HCT116 (cell line): ENCODE data around the gene MED16. TPM values are rescaled to one million over a fixed set of nuclear protein-coding genes. Genes with fewer than 3 reads are reported as not detected.

Experiments used
- ATAC-seq: fragments of 200-7000 bp; cut with Tn5 transposase; 2 replicates; pipeline ENCODE4 v1.9.1; 2020; ENCODE audit warnings: mild to moderate bottlenecking, moderate library complexity
- BruUV-seq: library from RNA; stranded (reverse); fragments of 400-500 nt; replicated peaks from 2 replicates; lab custom pipeline; 2021; lab: Mats Ljungman, UMichigan
- CTCF ChIA-PET: fragments of 300-600 bp; sonication (Branson Sonifier 250); formaldehyde crosslinking; loops from one replicate; lab custom pipeline; 2021; ENCODE audit warnings: antibody characterized with exemption; lab: Charles Lee
- POLR2A ChIA-PET: fragments of 300-600, 350-600 bp; sonication (Branson Sonifier 250); formaldehyde crosslinking; loops from one replicate; lab custom pipeline; 2021; ENCODE audit warnings: antibody characterized with exemption; lab: Charles Lee
- RAD21 ChIA-PET, 2 experiments: fragments of 300-600 bp; sonication (Branson Sonifier 250); formaldehyde crosslinking; loops; one replicate each; lab custom pipeline; 2023; ENCODE audit warnings: low total read pairs in 2 of 2; ENCODE audit not compliant: uncharacterized antibody in 2 of 2, unreplicated experiment in 2 of 2, low non-redundant PET in 1 of 2; lab: Charles Lee
- DNase-seq: peaks from one replicate; pipeline ENCODE4 v3.0.0-alpha.2; 2010; ENCODE audit warnings: low read depth, low spot score
- H2AFZ ChIP-seq: fragments of 200-600 bp; shearing (Covaris generic), sonication (generic); 2 replicates; pipeline ENCODE4 v1.6.1; 2017; ENCODE audit warnings: low read depth, mixed run types, mixed read lengths, antibody characterized with exemption, low read length; ENCODE audit not compliant: poor library complexity, severe bottlenecking
- H3K27ac ChIP-seq: 2 replicates; pipeline ENCODE4 v1.5.1; 2012; ENCODE audit warnings: low read depth, low read length
- H3K27me3 ChIP-seq: fragments of 200-600 bp; sonication (generic); 2 replicates; pipeline ENCODE4 v1.6.1; 2016; ENCODE audit warnings: mixed run types, low read length, mixed read lengths; ENCODE audit not compliant: insufficient read depth
- H3K36me3 ChIP-seq, 2 experiments: fragments of 200-500 bp in 1 of 2; fragments of 200-600 bp in 1 of 2; sonication (Bioruptor generic) in 1 of 2; sonication (generic) in 1 of 2; 2 replicates each; pipeline versions ENCODE4 v1.5.1 to v1.6.1; 2014 to 2016; ENCODE audit warnings: low read length in 2 of 2, inconsistent platforms in 1 of 2, mixed read lengths in 1 of 2, mixed run types in 1 of 2; ENCODE audit not compliant: insufficient read depth in 2 of 2, control insufficient read depth in 1 of 2
- H3K4me1 ChIP-seq, 2 experiments: fragments of 200-600 bp in 1 of 2; sonication (generic) in 1 of 2; 2 replicates each; pipeline versions ENCODE4 v1.5.1 to v1.6.1; 2012 to 2017; ENCODE audit warnings: low read length in 2 of 2, inconsistent platforms in 1 of 2, mild to moderate bottlenecking in 1 of 2, mixed read lengths in 1 of 2, mixed run types in 1 of 2, moderate library complexity in 1 of 2; ENCODE audit not compliant: insufficient read depth in 2 of 2, control insufficient read depth in 1 of 2
- H3K4me2 ChIP-seq: fragments of 200-600 bp; sonication (generic); 2 replicates; pipeline ENCODE4 v1.6.1; 2017; ENCODE audit warnings: mixed run types, low read length, mixed read lengths
- H3K4me3 ChIP-seq, 2 experiments: fragments of 200-600 bp in 1 of 2; sonication (generic) in 1 of 2; replicated peaks in 1 of 2; 2 replicates each; pipeline ENCODE4 v1.5.1; 2011 to 2016; ENCODE audit warnings: low read length in 2 of 2, control low read depth in 1 of 2, low read depth in 1 of 2, mild to moderate bottlenecking in 1 of 2, mixed read lengths in 1 of 2, mixed run types in 1 of 2
- H3K79me2 ChIP-seq: fragments of 200-600 bp; sonication (generic); 2 replicates; pipeline ENCODE4 v1.6.1; 2017; ENCODE audit warnings: mild to moderate bottlenecking, mixed run types, low read length, moderate library complexity, mixed read lengths; ENCODE audit not compliant: insufficient read depth
- H3K9ac ChIP-seq: fragments of 200-600 bp; sonication (generic); 2 replicates; pipeline ENCODE4 v1.6.1; 2016; ENCODE audit warnings: low read length, mixed read lengths
- H3K9me2 ChIP-seq: fragments of 200-600 bp; sonication (generic), shearing (Covaris generic); 2 replicates; pipeline ENCODE4 v1.6.1; 2017; ENCODE audit warnings: mixed run types, mild to moderate bottlenecking, moderate library complexity; ENCODE audit not compliant: insufficient read depth
- H3K9me3 ChIP-seq, 2 experiments: fragments of 200-500 bp in 1 of 2; fragments of 200-600 bp in 1 of 2; sonication (Bioruptor generic) in 1 of 2; sonication (generic) in 1 of 2; 2 replicates each; pipeline ENCODE4 v1.6.1; 2014 to 2017; ENCODE audit warnings: low read length in 2 of 2, mixed read lengths in 2 of 2, inconsistent platforms in 1 of 2, low read depth in 1 of 2, mild to moderate bottlenecking in 1 of 2, mixed run types in 1 of 2, moderate library complexity in 1 of 2; ENCODE audit not compliant: control insufficient read depth in 1 of 2, insufficient read depth in 1 of 2
- H4K20me1 ChIP-seq: fragments of 200-600 bp; sonication (generic), shearing (Covaris generic); 2 replicates; pipeline ENCODE4 v1.6.1; 2017; ENCODE audit warnings: mixed run types, mild to moderate bottlenecking, moderate library complexity; ENCODE audit not compliant: insufficient read depth
- ELF1 ChIP-seq: IDR thresholded peaks from 2 replicates; pipeline ENCODE4 v1.6.1; 2012; ENCODE audit warnings: low read depth, borderline replicate concordance
- EZH2phosphoT487 ChIP-seq: fragments of 200-600 bp; IDR thresholded peaks from 2 replicates; pipeline ENCODE4 v1.6.1; 2018; ENCODE audit warnings: antibody characterized with exemption, borderline replicate concordance
- POLR2AphosphoS5 ChIP-seq: IDR thresholded peaks from 2 replicates; pipeline ENCODE4 v1.6.1; 2011; ENCODE audit warnings: mild to moderate bottlenecking, low read depth, low read length, moderate library complexity
- SIN3A ChIP-seq: IDR thresholded peaks from 2 replicates; pipeline ENCODE4 v1.6.1; 2012; ENCODE audit warnings: low read depth
- SRF ChIP-seq: IDR thresholded peaks from 2 replicates; pipeline ENCODE4 v1.6.1; 2012; ENCODE audit warnings: low read depth
- TCF7L2 ChIP-seq: IDR thresholded peaks from 2 replicates; pipeline ENCODE4 v1.7.0; 2011; ENCODE audit warnings: borderline replicate concordance, inconsistent platforms; ENCODE audit not compliant: insufficient read depth, insufficient read length; ENCODE audit errors: extremely low read depth
- YY1 ChIP-seq: IDR thresholded peaks from 2 replicates; pipeline ENCODE4 v1.6.1; 2011; ENCODE audit warnings: low read length, low read depth, moderate library complexity, mild to moderate bottlenecking; ENCODE audit not compliant: insufficient replicate concordance; ENCODE audit errors: extremely low read depth
- ZFX ChIP-seq: fragments of 450-650 bp; IDR thresholded peaks from 2 replicates; pipeline ENCODE4 v1.6.1; 2017
- intact Hi-C: fragments of 100-400 bp; cut with micrococcal nuclease; formaldehyde crosslinking; loops from 2 replicates; pipeline ENCODE4 v1.10.0; 2022
- total RNA-seq: library from RNA; stranded (reverse); gene quantifications from one replicate; pipeline ENCODE4 v1.2.1, GENCODE V29; 2021; ENCODE audit not compliant: unreplicated experiment
- TF ChIP-seq, protein P1 (sequence below): IDR thresholded peaks from 2 replicates; pipeline ENCODE4 v1.6.1; 2012
- TF ChIP-seq, protein P2 (sequence below): IDR thresholded peaks from 2 replicates; pipeline ENCODE4 v1.6.1; 2012; ENCODE audit warnings: low read depth
- TF ChIP-seq, protein P3 (sequence below): IDR thresholded peaks from 2 replicates; pipeline ENCODE4 v1.6.1; 2012

Gene MED16
- total RNA-seq, 1 experiment from 2014 or later, result 73.6 TPM

DNA sequence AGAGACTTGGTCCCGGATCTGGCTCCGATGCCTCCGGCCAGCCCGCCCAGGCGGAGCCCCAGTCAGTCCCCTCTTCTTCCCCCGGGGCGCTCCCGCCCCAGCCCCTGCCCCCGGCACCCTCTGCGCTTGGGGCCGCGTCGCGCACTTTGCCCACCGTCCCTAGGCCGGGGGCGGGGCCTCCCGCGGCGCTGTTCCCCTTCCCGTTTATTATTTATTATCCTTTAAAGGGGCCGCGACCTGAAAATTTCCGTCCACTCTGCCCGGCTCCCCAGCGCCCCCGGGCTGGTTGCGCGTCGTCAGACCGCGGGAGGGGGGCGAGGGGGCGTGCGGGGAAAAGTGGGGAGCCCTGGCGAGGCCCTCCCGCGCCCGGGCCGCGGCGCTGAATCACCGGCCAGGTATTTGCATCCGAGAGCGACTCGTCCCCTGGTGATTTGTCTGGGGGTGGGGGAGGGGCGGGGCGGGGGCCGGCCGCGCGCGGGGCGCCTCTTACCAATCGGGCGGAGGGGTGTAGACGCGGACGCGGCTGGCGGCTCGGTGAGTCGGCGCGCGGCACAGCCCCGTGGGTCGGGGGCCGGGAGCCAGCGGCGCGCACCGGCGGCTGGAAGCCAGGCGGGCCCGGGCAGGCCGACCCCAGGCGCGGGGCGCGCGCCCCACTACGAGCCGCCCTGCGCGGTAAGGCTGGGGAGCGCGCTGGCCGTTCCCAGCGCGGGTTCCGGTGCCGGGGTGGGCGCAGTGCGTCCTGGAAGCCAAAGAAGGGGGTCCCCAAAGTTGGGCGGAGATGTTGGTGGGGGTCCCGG is 32.7 kb upstream of the MED16 start, which contains the start of gene ARID3A (continued):
- no peak for TF ChIP-seq ZFX
- TF ChIP-seq, protein P1, sequence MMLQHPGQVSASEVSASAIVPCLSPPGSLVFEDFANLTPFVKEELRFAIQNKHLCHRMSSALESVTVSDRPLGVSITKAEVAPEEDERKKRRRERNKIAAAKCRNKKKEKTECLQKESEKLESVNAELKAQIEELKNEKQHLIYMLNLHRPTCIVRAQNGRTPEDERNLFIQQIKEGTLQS, result no peak
- no peak for TF ChIP-seq ELF1
- TF ChIP-seq EZH2phosphoT487, result no peak
- TF ChIP-seq SIN3A, result 0 out of 2 replicates have a peak, but pooled peaks have one; percentile 35
- TF ChIP-seq POLR2AphosphoS5, result no peak; the same call in 1 of the 2 replicates
- no peak for TF ChIP-seq SRF

DNA sequence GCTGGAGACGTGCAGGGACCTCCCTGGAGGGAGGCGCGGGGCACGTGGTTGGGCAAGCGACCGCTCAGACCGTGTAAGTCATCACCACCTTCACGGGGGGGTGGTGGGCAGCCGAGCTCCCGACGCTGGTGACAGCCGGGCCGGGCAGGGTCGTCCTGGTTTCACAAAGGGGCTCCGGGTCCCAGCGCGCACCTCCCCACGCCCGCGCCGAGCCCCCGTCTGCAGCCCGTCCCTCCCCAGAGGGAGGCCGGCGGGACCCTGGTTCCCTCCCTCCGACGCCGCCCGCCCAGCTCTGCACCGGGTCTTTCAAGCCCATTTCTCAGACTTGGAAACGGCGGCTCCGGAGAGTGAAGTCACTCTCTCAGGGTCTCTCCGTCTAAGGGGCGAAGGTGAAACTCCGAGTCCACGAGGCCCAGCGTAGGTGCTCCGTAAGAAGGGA is 32.1 kb upstream of the MED16 start:
- H3K36me3 ChIP-seq, result no peaks in the 10 kb centered on the region; a peak in 1 of 4 replicates
- TF ChIP-seq, protein P2, sequence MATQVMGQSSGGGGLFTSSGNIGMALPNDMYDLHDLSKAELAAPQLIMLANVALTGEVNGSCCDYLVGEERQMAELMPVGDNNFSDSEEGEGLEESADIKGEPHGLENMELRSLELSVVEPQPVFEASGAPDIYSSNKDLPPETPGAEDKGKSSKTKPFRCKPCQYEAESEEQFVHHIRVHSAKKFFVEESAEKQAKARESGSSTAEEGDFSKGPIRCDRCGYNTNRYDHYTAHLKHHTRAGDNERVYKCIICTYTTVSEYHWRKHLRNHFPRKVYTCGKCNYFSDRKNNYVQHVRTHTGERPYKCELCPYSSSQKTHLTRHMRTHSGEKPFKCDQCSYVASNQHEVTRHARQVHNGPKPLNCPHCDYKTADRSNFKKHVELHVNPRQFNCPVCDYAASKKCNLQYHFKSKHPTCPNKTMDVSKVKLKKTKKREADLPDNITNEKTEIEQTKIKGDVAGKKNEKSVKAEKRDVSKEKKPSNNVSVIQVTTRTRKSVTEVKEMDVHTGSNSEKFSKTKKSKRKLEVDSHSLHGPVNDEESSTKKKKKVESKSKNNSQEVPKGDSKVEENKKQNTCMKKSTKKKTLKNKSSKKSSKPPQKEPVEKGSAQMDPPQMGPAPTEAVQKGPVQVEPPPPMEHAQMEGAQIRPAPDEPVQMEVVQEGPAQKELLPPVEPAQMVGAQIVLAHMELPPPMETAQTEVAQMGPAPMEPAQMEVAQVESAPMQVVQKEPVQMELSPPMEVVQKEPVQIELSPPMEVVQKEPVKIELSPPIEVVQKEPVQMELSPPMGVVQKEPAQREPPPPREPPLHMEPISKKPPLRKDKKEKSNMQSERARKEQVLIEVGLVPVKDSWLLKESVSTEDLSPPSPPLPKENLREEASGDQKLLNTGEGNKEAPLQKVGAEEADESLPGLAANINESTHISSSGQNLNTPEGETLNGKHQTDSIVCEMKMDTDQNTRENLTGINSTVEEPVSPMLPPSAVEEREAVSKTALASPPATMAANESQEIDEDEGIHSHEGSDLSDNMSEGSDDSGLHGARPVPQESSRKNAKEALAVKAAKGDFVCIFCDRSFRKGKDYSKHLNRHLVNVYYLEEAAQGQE, result no peak
- TF ChIP-seq, protein P3, sequence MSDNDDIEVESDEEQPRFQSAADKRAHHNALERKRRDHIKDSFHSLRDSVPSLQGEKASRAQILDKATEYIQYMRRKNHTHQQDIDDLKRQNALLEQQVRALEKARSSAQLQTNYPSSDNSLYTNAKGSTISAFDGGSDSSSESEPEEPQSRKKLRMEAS, result peak; percentile 92
- TF ChIP-seq TCF7L2, result peak; percentile 8
- TF ChIP-seq YY1, result no peak
- H3K4me3 ChIP-seq, result peak overlapping the region; percentile 84 to 87
- peaks cover 19% of the 10 kb centered on the region for H3K79me2 ChIP-seq
- H4K20me1 ChIP-seq, result no peaks in the 10 kb centered on the region
- ChIA-PET POLR2A (interaction anchor here (0.7 to 1.3 kb wide), 3 partner anchors 59 to 155 kb away, joined by 3 to 7 read pairs (median 3); partner anchors contain the start of gene WDR18), RAD21 (interaction anchor here in 1 of 2 experiments (0.6 kb wide), 1 partner anchor 55 kb away, joined by 3 read pairs; no protein-coding TSS in a partner anchor), CTCF (interaction anchor here (1.0 kb wide), 1 partner anchor 59 kb away, joined by 8 read pairs; the partner anchor contains the start of gene WDR18)
- peak; percentile 72 for DNase-seq
- H3K27me3 ChIP-seq, result no peaks in the 10 kb centered on the region
- H3K9ac ChIP-seq, result peak overlapping the region; percentile 92
- ATAC-seq, result peak; percentile 62
- BruUV-seq, result no TSS peak
- H2AFZ ChIP-seq, result no peak overlapping the region
- H3K4me1 ChIP-seq, result peaks cover 13 to 49% of the 10 kb centered on the region in 2 experiments
- no peaks in the 10 kb centered on the region for H3K9me3 ChIP-seq
- peak overlapping the region; percentile 99 for H3K4me2 ChIP-seq
- H3K27ac ChIP-seq, result peak overlapping the region; percentile 91
- no peaks in the 10 kb centered on the region for H3K9me2 ChIP-seq
- intact Hi-C loops, result loop anchor here (1.0 to 10.0 kb wide), 2 partner anchors 57 to 260 kb away; no protein-coding TSS in a partner anchor
